Left ventricle myocardium inferior (tissue), 1 donor: ENCODE measurements around the gene NPHS1. TPM values are rescaled to one million over a fixed set of nuclear protein-coding genes. Genes with fewer than 3 reads are reported as not detected.

Source experiments
- DNase-seq: peaks from one replicate; pipeline ENCODE4 v3.0.0-alpha.2; 2020
- H3K27ac ChIP-seq: fragments of 200-600 bp; replicated peaks from 2 replicates; pipeline ENCODE4 v1.8.0; 2021
- H3K27me3 ChIP-seq: fragments of 200-600 bp; 2 replicates; pipeline ENCODE4 v1.8.0; 2021; ENCODE audit warnings: low read depth
- H3K36me3 ChIP-seq: fragments of 200-600 bp; 2 replicates; pipeline ENCODE4 v1.8.0; 2021
- H3K4me1 ChIP-seq: fragments of 200-600 bp; 2 replicates; pipeline ENCODE4 v1.8.0; 2021
- H3K4me3 ChIP-seq: fragments of 200-600 bp; 2 replicates; pipeline ENCODE4 v1.8.0; 2021; ENCODE audit warnings: mild to moderate bottlenecking, moderate library complexity
- H3K9me3 ChIP-seq: fragments of 200-600 bp; replicated peaks from 2 replicates; pipeline ENCODE4 v1.8.0; 2021
- intact Hi-C: fragments of 100-400 bp; cut with micrococcal nuclease; formaldehyde crosslinking; loops from one replicate; pipeline ENCODE4 v1.11.0; 2022
- total RNA-seq: library from RNA; stranded (reverse); fragmentation: NEBNext Ultra II Directional; extraction: Animal tissue kit (Norgen Biotek cat#: 25700); gene quantifications from one replicate; pipeline ENCODE4 v1.2.1, GENCODE V29; 2021
- TF ChIP-seq, protein P1 (sequence below): fragments of 200-600 bp; IDR thresholded peaks from 2 replicates; pipeline ENCODE4 v1.8.0; 2021; ENCODE audit warnings: antibody characterized with exemption, mild to moderate bottlenecking, borderline replicate concordance
- donor health status: DM: no; HTN: yes; CAD: no; lungs with severe emphysema.

Gene NPHS1
- total RNA-seq, 1 donor from 2014 or later = not detected

DNA sequence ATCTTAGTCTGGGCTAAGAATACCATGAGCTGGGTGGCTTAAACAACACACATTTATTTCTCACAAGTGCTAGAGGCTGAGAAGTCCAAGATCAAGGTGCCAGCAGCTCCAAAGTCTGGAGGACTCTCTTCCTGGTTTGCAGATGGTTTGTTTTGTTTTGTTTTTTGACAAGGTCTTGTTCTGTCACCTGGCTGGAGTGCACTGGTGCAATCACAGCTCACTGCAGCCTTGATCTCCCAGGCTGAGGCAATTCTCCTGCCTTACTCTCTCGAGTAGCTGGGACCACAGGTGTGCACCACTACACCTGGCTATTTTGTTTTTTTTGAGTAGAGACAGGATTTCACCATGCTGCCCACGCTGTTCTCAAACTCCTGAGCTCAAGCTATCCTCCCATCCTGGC is 31.6 kb upstream of the NPHS1 start:
- Histone ChIP-seq H3K27me3 (peaks cover 6% of the 10 kb centered on the region), H3K27ac (no peak overlapping the region), H3K9me3 (no peaks in the 10 kb centered on the region), H3K4me3 (no peak overlapping the region), H3K36me3 (peaks cover 15% of the 10 kb centered on the region), H3K4me1 (peaks cover 7% of the 10 kb centered on the region)
- TF ChIP-seq, protein P1, sequence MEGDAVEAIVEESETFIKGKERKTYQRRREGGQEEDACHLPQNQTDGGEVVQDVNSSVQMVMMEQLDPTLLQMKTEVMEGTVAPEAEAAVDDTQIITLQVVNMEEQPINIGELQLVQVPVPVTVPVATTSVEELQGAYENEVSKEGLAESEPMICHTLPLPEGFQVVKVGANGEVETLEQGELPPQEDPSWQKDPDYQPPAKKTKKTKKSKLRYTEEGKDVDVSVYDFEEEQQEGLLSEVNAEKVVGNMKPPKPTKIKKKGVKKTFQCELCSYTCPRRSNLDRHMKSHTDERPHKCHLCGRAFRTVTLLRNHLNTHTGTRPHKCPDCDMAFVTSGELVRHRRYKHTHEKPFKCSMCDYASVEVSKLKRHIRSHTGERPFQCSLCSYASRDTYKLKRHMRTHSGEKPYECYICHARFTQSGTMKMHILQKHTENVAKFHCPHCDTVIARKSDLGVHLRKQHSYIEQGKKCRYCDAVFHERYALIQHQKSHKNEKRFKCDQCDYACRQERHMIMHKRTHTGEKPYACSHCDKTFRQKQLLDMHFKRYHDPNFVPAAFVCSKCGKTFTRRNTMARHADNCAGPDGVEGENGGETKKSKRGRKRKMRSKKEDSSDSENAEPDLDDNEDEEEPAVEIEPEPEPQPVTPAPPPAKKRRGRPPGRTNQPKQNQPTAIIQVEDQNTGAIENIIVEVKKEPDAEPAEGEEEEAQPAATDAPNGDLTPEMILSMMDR = no peak
- intact Hi-C loops = loop anchor here (10.0 kb wide), 1 partner anchor 51 kb away; the partner anchor contains the start of gene LRFN3
- no peak for DNase-seq

DNA sequence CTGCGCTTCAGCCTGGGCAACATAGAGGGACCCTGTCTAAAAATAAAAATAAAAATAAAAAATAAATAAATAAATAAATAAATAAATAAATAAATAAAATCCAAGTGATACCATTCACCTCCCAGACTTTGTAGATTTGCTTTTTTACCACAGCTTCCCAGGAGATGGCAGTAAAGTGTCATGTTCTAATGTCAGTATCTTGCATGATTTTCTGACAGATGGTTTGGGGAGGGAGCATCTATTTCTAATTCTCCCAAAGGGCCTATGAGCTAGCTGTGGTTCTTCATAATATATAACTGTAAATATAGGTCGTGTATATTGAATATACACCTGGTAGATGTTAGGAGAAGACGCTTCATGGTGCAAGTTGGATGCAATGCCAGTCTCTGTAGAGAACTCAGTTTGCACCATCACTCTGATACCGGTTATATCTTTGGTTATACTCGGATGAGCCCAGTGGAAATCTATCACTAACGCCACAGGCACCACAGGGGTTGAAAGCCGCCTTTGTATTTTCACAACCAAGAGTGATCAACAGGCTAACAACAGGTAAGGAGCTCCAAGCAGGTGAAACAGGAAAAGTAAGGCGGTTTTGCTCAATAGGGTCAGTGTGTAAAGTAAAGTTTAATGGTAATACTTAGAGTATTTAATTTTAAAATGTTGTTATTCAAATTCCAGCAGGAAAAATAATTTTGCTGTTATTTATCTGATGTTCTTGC is 30.0 kb upstream of the NPHS1 start:
- Histone ChIP-seq H3K36me3 (no peaks in the 10 kb centered on the region), H3K4me1 (peaks cover 7% of the 10 kb centered on the region), H3K27me3 (peaks cover 11% of the 10 kb centered on the region), H3K4me3 (no peak overlapping the region), H3K27ac (no peak overlapping the region), H3K9me3 (no peaks in the 10 kb centered on the region)
- TF ChIP-seq, protein P1 = peak; percentile 67
- intact Hi-C loops = loop anchor here (10.0 kb wide), 1 partner anchor 53 kb away; the partner anchor contains the start of gene LRFN3
- DNase-seq = no peak

DNA sequence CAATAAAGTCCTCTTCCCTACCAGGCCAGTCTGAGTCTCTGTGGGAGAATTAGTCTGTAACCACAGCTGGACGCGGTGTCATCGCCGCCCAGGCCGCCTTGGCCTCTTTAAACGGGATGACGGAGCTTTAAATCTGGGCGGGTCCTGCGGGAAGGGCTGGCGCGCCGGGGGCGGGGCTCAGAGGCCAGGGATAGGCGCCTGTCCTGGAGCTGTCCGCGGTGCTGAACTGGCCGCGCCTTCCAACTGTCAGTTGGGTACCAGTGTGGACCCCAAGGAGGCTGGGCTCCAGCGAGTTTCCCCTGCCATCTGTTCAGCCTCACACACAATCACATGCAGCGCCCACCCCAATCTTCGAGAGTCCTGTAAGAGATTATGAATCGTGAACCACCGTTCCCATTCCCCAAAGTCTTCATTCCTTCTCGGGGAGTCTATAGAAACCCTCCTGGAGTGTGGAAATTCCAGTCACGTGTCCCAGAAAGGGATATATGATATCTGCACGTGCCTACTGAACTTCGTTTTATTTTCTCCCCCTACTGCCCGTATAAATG is 27.5 kb upstream of the NPHS1 start:
- no peaks in the 10 kb centered on the region for H3K9me3 ChIP-seq
- no peak overlapping the region for H3K27ac ChIP-seq
- peaks cover 11% of the 10 kb centered on the region for H3K27me3 ChIP-seq
- H3K4me3 ChIP-seq = no peak overlapping the region
- H3K36me3 ChIP-seq = no peaks in the 10 kb centered on the region
- peak; percentile 92 for DNase-seq
- TF ChIP-seq, protein P1 = no peak
- peaks cover 7% of the 10 kb centered on the region for H3K4me1 ChIP-seq
- intact Hi-C loops = loop anchor here (10.0 kb wide), 1 partner anchor 55 kb away; the partner anchor contains the start of gene LRFN3

DNA sequence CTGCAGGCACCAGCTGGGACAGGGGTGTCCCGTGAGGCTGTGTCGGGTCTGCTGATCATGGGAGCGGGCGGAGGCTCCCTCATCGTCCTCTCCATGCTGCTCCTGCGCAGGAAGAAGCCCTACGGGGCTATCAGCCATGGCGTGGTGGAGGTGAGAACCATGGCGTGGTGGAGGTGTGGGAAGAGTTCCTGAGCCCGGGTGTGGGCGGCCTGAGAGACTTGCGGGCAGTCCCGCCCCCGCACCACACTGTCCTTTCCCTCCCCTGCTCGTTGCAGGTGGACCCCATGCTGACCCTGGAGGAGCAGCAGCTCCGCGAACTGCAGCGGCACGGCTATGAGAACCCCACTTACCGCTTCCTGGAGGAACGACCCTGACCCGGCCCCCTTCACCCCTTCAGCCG is 26.8 kb upstream of the NPHS1 start:
- H3K4me1 ChIP-seq = peaks cover 7% of the 10 kb centered on the region
- no peaks in the 10 kb centered on the region for H3K36me3 ChIP-seq
- intact Hi-C loops = no loop called here
- H3K27ac ChIP-seq = no peak overlapping the region
- DNase-seq = no peak
- TF ChIP-seq, protein P1 = no peak
- H3K4me3 ChIP-seq = no peak overlapping the region
- peaks cover 11% of the 10 kb centered on the region for H3K27me3 ChIP-seq
- H3K9me3 ChIP-seq = no peaks in the 10 kb centered on the region

DNA sequence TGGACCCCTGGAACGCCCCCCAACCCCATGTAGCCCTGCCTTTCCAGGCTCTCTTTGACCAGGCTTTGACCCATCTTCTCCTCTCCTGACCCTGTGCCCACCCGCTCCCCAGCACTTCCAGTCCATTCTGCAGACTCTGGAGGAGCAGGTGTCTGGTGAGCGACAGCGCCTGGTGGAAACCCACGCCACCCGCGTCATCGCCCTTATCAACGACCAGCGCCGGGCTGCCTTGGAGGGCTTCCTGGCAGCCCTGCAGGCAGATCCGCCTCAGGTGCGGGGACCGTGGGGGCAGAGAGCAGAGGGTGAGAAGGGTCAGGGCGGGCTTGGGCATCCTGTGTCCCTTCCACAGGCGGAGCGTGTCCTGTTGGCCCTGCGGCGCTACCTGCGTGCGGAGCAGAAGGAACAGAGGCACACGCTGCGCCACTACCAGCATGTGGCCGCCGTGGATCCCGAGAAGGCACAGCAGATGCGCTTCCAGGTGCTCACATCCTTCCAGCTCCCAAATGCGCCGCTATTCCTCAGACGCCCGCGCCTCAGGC is 22.2 kb upstream of the NPHS1 start:
- Histone ChIP-seq H3K36me3 (no peaks in the 10 kb centered on the region), H3K4me1 (peaks cover 11% of the 10 kb centered on the region), H3K27ac (no peak overlapping the region), H3K27me3 (peaks cover 38% of the 10 kb centered on the region), H3K4me3 (no peak overlapping the region), H3K9me3 (no peaks in the 10 kb centered on the region)
- TF ChIP-seq, protein P1 = no peak
- intact Hi-C loops = no loop called here
- DNase-seq = no peak
